KG1 (cell line): ENCODE results near the gene SMIM32.

Experiments used
- DNase-seq: peaks from one replicate; lab custom pipeline; 2025; lab: John Stamatoyannopoulos, UW

The SMIM32 gene

DNA sequence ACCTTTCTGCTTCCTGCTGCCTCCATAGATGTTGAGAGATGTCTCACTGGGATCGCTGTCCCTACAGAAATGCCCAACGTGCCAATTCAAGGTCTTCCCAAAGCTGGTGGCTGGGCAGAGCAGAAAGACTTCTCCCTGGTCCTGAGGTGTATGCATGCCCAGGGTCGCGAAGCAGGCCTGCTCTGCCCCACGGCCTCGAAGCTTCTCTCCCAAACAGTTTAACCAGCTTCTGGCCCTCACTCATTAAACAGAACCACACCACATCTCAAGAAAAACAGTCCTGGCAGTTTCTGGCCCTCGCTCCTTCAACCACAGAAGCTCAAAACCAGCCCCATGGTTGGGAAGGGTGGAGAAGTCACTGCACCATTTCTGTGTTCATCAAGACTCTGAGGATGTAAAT, 14.7 kb upstream of the SMIM32 start:
- no peak for DNase-seq

DNA sequence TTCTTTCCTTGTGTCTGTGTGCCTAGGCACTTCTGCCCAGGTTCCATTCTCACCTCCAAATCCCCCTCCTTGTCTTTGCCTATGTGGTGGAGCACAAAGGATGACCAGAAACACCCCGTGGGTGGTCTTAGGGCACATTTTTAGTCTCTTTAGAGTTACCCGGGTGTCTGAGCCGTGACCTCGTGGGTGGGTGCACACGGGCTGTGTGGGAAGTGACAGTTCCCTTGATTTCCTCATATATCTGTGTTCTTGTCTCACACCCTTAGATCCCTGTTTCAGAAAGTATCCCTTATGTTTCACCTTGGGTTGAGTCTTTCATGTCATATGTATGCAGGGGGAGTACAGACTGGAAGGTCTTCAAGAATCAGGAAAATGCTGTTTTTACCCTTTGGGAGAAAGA, 13.4 kb upstream of the SMIM32 start:
- DNase-seq = no peak

DNA sequence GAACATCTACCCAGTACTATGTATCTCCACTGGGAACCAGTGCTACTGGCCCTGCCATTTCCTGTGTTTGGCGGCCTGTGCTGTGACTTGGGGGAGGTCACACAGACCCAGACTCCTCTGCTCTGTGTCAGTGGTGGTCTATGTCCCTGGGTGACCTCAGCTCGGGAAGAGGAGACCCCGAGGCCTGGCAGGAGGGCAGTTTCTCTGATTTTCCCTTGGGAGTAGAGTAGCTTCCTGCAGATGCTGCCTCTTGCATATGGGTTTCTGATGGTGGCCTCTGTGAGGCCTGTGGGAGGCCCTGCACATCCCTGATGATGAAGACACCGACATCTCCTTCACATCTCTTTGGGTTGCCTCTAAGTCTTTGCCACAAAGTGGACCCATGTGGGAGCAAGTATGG, 13.0 kb upstream of the SMIM32 start:
- DNase-seq = no peak

DNA sequence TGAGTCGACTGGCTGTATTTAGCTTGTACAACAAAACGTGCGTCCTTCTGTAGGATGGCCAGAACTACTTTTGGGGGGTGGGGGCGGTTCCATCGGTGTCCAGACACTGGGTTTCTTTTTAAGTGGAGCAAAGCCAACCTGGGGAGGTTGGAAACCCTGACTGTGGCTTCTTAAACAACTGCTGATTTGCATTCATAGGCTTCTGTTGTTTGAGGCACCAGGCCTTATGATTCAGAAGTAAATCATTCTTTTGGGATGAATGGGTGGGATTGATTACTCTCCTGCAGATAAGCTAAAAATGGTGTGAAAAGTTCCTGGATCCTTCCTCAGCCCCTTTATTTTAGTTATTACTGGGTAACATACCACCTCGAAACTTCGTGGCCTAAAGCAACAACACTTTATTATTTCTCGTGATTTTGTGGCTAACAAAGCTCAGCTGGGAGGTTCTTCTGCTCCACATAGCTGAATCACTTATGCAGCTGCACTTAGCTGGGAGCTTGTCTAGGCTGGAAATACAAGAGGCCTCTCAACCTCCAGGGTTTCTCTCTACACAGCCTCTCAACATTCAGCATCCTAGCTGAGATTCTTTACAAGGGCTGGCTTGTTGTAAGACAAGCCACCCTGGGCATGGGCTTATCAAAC, 12.2 kb upstream of the SMIM32 start:
- DNase-seq = no peak

DNA sequence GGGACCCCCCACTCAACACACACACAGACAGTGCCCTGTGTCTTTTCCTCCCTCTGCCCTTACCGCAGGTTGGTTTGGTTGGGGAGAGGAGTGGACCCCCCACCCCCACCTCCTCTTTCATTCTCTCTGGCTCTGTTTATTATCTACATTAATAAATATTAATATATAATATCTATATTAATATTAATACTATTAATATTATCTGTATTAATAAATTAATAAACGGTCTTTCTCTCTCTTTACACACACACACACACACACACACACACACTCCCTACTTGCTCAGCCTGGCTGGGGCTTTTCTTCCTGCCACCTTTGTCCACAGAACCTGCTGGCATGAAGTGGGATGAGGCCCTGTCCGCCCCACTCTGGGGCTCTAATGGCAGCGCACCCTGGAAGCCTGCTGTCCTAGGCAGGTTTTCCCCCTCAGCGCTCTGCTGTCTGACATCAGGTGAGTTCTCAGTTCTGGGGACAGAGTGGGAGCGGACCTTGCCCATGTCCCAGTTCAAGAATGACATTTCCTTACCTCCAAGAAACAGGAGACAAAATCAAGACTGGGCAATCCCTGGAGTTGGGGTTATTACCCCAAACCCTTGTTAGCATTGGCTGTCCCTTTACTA, 10.5 kb upstream of the SMIM32 start:
- no peak for DNase-seq

DNA sequence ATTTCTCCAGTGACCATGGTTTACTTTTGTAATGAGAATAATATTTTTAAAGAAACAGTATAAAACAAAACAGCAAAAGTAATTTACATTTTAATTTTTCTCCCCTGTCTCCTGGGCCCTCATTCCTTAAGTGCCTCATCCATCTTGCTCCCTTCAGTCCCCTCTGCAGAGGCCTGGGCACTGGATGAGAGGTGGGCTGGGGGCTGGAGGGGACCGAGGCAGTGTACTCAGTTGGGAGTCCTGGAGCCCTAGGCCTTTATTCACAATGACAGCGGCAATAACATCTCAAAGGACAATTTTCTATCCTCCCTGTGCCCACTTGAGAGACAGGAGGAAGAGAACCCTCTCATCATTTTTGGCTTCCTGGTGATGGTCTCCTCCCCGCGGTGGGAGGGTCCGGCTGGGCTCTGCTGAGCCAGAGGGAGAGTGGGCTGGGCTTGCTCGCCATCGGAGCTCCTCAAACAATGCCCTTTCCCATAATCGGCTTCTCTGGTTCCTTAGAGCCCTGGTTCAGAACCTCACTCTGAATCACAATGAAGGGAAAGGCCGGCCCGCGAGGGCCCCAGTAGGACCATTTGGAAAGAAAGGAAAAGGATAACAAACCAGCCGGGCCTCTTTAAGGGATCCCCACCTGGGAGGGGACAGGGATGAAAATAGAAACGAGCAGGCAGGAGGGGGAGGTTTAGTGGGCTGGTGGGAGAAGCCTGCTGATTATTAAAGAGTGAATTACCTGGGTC, 9.7 kb upstream of the SMIM32 start:
- no peak for DNase-seq

DNA sequence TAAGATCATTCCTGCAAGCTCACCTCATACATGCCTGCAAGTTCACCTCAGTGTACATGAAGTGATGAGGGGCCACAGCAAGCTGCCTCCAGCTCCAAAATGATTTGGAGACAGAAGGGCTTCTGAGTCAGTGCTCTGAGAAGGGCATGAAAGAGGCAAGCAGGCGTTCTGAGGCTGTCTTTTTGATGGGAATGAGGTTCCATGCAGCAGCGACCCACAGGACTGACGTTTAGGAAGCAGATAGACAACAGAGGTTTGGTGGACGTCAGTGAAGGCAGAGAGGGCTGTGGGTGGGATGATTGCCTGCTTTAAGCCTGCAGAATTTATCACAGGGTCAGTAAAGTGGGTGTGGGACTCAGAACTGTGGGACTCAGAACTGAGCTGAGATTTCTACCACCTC, 8.9 kb upstream of the SMIM32 start:
- DNase-seq = no peak

DNA sequence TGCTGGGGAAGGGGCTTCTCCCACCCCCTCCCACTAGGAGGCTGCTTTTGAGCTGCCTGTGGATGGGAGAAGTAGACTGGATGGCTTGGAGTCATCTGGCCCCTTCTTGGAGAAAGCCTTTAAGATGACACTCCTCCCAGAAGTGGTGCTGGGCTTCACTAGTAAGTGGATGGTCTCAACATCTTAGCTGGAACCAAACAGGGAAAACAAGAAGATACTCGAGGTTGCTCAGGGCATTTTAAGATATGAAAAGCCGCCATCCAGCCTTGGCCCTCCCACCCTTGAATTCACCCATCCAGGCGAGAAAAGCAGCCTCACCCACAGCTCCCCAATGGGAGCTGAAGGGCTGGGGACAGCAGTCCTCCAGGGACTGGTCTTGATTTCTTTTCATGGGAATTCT, 7.8 kb upstream of the SMIM32 start:
- no peak for DNase-seq

DNA sequence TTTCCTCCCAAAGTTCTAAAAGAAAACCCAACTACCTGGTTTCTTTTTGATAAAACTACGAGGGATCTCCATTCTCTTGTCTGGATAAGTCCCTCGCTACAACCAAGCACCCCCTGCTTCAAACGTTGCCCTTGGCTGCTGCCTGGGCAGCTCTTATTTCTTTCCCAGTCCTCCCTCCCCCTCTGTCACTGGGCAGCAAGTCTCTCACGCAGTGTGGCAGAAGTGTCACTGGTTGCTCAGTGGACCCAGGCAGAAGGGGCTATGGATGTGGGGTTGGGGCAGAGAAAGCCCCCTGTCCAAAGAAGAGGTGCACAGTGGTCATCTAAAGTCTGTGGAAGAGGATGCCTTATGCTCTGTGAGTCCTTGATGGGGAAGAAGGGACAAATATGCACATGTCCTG, 7.2 kb upstream of the SMIM32 start:
- DNase-seq = no peak

DNA sequence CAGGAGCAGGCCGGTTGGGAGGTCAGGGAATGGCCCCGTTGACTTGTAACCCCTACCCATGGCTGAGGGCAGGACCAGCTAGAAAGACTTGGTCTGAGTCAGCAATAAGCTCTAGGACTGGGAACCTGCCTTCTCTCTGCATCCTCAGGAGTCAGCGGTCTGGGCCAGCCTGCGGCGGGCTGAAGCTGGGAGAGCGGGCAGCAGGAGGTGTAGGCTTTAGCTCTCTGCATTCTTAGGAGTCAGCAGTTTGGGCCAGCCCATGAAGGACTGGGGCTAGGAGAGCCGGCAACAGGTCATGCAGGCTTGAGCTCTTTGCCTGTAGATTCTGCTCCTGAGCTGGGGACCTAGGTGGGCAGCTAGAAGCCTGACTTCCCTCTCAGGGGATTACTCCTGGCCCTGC, 6.4 kb upstream of the SMIM32 start:
- DNase-seq = no peak

DNA sequence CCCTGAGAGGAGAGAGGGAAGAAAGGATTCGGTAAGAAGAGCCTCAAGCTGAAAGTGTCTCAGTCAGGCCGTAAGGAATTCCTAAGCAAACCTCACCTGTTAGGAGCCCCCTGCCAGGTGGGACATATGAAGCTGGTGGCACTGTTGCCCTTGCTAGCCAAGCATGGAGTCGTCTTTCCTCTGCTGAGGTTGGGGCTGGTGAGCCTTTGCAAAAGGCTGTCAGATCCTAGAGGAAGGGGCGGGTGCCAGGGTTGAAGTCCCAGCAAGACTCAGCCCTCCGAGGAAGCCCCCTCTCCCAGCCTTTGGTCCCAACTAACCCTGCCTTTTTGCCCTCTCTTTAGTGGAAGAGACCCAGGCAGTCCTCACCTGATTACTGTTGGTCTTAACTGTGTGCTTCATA, 5.5 kb upstream of the SMIM32 start:
- no peak for DNase-seq

DNA sequence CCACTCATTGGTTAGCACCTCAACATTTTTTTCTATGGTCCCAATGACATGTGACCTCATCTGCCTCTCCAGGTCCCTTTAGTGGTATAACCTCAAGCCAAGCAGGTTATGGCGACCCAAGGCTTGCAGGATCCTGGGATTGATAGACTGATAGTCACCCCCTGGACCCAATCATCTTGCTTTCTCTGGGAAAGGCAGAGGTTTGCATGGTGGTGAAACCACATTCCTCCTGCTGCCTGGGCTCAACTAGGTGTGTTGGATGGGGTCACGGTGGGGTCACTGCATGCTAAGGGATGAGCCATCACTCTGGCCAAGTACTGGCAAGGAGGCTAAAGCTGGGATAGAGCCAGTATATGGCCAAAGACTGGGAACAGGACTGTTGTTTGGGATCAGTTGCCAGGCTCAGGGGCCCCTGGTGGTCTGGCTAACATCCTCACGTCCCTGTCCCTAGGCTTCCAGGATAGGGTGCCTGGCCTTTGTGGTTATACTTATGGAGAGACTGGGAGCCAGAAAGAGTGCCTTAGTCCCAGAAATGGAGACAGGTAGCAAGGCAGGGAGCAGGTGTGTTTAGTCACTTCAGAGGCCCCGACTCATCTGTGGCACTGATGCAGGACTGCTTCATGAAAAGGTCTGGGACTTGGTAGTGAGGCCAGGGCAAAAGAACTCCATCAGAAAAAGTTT, 4.6 kb upstream of the SMIM32 start:
- no peak for DNase-seq

DNA sequence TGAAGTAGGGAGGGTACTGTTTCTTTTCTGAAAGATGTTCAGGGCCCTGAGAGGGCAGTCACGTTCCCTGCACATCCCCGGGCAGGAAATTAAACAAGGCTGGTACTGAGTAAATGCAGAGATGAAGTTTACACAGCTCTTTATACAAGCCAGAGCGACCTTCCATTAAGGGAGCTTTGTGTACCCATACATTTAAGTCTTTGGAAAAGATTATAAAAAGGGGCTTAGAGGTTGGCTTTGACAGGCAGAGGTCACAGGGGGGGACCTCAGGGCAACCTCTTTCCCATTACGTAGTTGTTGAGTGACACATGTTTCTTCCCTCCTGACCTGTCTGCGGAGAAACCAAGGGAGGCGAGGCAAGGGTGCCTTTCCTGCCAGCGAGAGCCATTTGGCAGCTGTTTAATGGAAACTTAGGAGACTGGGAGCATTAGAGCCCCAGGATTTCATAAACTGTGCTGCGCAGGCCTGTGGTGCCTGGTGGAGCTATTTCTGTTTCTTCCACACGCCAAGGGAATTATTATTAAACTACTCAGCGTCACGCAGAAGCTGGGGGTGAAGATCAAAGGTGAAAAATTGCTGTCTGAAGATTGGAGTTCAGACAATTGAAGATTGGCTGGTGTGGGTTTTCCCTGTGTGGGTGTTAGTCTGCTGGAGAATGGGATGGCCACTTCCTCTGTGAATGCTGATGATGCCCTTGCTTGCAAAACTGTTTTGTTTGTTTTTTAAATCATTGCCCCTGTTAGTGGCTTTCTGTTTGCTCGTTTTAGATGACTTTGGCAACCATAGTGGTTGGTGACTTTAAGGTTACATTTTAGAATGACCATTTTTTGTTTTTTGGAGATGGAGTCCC, 3.2 kb upstream of the SMIM32 start:
- no peak for DNase-seq

DNA sequence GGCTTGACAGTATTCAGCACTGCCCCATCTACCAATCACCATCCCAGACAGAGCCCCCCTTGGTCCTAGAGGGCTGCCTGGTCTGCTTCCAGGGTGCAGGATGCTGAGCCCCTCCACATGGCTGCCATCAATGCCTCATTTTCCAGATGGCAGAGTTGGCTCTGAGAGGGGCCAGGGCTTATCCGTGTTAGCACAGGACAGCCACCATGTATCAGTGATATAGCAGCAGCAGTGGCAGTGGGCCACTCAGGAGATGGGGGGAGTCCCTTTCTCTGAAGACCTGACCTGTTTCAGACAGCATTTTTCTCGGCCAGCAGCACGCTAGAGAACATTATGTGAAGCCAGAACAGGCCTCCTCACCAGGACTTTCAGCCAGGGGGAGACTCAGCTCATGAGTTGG, 1.6 kb upstream of the SMIM32 start:
- no peak for DNase-seq

DNA sequence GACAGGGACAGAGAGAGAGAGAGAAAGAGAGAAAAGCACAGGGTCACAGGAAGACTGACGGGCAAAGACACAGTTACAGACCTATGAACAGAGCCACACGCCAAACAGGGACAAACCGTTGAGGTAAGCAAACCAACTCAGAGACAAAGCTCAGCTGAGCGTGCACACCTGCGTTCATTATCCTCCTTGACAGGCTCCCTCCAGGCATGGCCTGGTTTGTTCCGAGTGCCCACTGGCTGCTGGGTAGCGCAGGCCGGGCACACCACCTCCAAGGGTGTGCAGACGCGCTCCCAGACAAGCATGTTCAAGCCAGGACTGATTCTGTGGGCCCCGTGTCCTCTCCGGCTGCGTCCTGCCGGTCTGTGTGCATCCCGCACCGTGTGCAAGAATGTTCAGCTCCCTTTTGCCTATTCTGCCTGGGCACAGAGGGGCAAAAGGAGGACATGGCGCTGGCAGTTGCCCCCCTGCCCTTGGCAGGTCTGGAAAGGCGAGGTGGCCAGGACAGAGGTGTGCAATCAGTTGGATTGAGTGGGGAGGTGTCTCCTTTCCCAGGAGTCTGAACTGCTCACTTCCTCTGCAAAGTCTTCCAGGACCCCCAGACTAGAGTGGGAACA, 467 bp upstream of the SMIM32 start:
- no peak for DNase-seq

DNA sequence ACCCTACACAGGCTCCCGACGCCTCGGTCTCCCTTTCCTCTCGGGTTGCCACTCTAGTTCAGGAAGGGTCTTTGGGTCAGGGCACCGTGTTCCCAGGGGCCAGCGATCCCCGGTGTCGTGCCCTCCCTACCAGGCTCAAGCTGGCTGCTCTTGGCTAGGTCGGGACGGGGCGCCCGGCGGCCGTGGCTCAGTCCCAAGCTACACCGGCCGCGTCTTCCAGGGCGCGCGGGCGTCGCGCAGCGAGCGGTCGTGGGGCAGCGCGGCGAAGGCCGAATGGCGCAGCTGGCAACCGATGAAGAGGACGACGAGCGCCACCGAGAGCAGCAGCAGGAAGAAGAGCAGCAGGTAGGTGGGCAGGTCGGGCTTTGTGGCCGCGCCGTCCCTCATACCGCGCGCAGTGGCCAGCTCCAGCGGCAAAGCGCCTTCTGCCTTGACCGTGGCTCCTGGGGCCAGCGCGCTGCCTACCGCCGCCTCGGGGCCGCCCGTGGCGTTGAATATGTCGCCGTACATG, 892 bp downstream of the SMIM32 start:
- DNase-seq = no peak

DNA sequence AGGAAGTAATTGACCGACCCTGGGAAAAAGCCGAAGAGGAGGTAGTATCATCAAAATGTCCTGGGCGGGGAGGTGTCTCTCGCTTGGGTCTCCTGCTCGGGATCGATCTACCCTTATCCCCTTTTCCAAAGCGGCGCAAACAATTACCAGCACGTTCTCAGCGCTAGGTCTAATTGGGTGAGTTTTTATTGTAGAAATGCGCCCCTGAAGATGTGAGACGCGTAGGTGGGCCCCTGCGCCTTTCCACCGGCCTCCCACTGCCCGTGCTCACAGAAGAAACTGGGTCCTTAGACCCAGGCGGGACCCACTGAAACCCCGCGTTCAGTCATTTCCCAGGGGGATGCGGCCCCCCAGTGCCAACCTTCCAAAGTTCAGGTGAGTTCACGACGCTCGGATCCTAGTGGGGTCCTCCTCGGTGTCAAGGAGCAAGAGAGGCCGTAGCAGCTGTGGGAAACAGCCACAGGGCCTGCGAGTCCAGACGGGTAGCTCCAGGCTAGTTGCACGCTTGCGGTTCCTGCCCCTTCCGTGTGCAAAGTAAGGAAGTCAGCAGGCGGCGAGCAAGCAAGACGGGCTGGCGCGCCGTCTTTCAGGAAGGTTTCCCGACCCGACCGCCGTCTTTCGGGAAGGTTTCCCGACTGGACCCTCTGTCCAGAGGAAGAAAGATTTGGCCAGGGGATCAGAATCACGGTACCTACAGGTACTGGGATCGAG, 1.5 kb downstream of the SMIM32 start:
- no peak for DNase-seq

DNA sequence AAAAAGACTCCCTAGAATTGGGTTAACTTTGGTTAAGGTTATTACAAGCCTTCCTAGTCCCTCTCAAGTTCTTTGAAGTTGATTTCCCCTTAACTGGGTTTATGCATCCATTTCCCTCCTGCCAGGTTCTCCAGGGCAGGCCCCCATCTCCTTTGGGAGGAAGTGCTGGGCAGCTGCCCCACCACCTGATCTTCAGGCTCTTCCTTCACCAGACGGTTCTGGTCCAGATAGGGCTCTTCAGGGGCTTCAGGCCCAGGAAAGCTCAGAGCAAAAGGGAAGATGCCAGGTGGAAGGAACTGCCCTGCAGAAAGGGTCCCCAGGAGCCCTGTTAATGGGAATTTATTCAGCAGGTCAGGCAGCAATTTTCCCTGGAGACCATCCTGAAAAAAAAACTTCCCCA, 2.1 kb downstream of the SMIM32 start:
- DNase-seq = no peak

DNA sequence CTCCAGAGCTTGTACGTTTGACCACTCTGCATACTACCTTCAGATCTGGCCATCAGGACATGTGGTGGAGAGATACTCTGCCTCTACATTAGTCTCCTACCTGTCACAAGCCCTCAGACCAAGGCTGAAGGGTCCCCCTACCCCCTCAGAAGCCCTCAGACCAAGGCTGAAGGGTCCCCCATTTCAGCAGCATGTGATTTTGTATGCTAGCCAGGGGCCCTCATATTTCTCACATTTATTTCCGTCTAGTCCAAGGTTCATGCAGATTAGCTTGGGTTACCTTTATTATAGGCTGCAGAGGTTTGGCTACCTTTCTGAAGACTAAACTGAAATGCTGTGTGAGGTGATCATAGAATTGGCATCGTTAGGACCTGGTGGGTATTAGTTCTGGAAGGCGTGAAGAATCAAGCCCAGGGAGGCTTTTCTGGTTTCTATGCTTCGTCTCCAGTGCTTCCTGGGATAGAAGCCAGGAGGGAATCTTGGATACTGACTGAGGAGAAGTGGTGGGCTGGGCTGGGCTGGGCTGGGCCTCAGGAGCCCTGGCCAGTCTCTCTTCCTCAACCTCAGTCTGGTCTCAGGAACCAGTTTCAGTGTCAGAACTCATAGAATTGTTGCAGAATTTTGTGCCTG, 2.8 kb downstream of the SMIM32 start:
- no peak for DNase-seq

DNA sequence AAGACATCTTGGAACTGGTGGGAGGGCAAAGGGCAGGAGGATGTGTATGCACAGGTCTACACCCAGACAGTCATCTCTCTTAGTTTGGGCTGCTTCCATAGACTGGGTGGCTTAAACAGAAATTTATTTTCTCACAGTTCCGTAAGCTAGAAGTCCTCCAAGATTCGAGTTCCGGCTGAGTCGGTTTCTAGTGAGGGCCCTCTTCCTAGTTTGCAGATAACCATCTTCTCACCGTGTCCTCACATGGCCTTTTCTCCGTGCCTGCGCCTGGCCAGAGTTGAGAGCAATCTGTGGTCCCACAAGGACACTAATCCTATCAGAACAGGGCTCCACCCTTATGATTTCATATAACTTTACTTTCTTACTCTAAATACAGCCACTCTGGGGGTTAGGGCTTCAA, 4.1 kb downstream of the SMIM32 start:
- DNase-seq = no peak
